HG02870 (cell line): ENCODE results near the gene CFAP69.
A peak's percentile ranks its signal among the peaks of the same experiment; 100 is the strongest.

Experiments used
- ATAC-seq: cut with Tn5 transposase; IDR thresholded peaks from one replicate; pipeline ENCODE4 v1.9.1; 2021; ENCODE audit warnings: mild to moderate bottlenecking, moderate library complexity; ENCODE audit not compliant: unreplicated experiment

The CFAP69 gene

GRCh38 chr7:90244909-90245851 lies at the start of gene CFAP69:
Gene CFAP69 (plus strand): TSS chr7:90245174. CDS start chr7:90245425, 251 bp downstream.
- ATAC-seq: peak; percentile 73

GRCh38 chr7:90201500-90202195 lies 43.3 kb upstream of the CFAP69 start:
- no peak for ATAC-seq

GRCh38 chr7:90207956-90208355 lies 37.0 kb upstream of the CFAP69 start:
- no peak for ATAC-seq

GRCh38 chr7:90209776-90210175 lies 35.2 kb upstream of the CFAP69 start:
- ATAC-seq: no peak

GRCh38 chr7:90210475-90210874 lies 34.5 kb upstream of the CFAP69 start:
- ATAC-seq: no peak

GRCh38 chr7:90210981-90211380 lies 34.0 kb upstream of the CFAP69 start:
- no peak for ATAC-seq

- ATAC-seq: peak; percentile 92
These were observed 33.4 kb upstream of the CFAP69 start, which contains the start of gene STEAP2 for GRCh38 chr7:90211391-90212148. Gene STEAP2 (plus strand): TSS chr7:90211740. CDS start chr7:90225083, 13,343 bp downstream.

GRCh38 chr7:90212149-90212495 lies 32.9 kb upstream of the CFAP69 start:
- no peak for ATAC-seq

- ATAC-seq: no peak
These were observed 31.5 kb upstream of the CFAP69 start for GRCh38 chr7:90213521-90213920.

- ATAC-seq: no peak
These were observed 28.8 kb upstream of the CFAP69 start for GRCh38 chr7:90216080-90216674.

- ATAC-seq: no peak
These were observed 28.2 kb upstream of the CFAP69 start for GRCh38 chr7:90216771-90217170.

GRCh38 chr7:90222390-90222789 lies 22.6 kb upstream of the CFAP69 start:
- no peak for ATAC-seq

GRCh38 chr7:90222811-90223725 lies 21.9 kb upstream of the CFAP69 start:
- ATAC-seq: no peak

- no peak for ATAC-seq
These were observed 20.8 kb upstream of the CFAP69 start for GRCh38 chr7:90224195-90224594.

GRCh38 chr7:90225181-90225580 lies 19.8 kb upstream of the CFAP69 start:
- no peak for ATAC-seq

GRCh38 chr7:90225601-90226000 lies 19.4 kb upstream of the CFAP69 start:
- no peak for ATAC-seq

- no peak for ATAC-seq
These were observed 17.7 kb upstream of the CFAP69 start for GRCh38 chr7:90227259-90227658.

- ATAC-seq: no peak
These were observed 15.3 kb upstream of the CFAP69 start for GRCh38 chr7:90229682-90230081.

- ATAC-seq: no peak
These were observed 14.1 kb upstream of the CFAP69 start for GRCh38 chr7:90230834-90231233.

GRCh38 chr7:90231304-90231703 lies 13.7 kb upstream of the CFAP69 start:
- no peak for ATAC-seq
